ENCODE results near the gene C6orf89.

C6orf89 gene

DNA sequence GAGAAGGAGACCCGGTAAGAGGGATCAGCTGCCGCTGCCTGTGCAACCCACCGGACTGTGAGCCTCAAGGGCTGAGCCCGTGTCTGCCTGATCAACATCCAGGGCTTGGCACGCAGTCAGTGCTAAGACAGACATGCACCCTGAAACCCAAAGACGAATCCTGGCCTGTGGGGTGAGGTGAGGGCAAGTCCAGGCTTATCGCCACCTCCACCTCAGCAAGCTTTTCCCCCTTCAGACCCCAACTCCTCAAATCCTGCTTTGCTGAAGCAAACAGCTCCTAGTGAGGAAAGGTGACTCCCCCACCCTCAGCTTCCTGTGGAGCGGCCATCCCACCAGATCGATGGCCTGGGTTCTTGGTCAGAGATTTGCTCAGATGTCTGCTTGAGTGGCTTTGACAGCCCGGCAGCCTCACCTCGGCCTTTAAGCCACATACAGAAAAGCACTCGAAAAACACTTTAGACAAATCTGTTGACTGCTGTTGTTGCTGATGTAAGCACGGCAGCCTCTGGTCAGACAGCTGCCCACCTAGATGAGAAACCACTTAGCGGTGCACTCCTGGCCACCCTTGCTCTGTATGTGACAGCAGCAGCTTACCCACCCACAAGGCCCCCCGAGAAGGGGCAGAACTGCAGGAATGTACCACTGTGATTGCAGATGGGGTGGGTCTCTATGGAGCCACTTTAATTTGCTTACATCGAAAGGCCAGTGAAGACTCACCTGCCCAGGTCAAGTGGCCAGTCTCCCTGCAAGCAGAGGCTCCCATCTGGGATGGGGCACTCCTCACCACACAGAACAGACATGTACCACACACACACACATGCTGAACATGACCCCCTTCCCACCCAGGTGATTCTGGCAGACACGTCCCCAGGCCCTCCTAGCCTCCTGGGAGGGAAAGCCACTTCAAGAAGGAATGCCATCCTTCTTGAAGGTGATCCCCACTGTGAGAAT lies 85.4 kb downstream of the C6orf89 start:
- DNase-seq = no peak

DNA sequence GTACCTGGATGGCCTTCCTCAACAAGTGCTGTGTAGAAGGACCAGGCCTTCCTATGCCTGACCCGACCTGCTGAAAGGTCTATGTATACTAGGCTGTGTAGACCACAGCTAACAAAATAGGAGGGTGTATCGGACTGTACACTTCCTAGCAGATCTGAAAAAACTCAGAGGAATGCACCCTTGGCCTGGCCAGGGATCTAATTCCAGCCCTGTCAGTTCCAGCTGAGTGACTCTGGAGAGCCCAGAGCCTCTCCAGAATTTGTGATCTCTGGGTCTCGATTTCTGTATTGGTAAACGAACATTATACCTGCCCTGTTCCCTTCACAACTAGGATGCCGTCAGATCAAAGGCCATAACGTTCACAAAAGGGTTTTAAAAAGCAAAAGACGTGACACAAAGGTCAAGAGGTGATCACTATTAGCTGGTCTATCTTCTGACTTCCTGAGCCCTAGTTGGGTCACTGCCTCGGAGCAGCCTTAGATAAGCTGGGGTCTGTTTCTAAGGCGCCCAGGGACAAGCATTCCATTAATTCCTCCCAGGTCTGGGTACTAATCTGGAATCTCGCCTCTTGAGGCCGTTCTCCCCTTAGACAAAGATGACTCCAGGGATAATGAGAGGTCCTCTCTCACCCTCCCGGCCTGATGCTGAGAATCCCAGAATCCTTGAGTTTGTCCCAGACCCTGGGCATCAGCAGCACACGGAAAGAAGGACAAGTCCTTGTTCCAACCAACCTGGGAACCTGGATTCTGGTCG lies 86.3 kb downstream of the C6orf89 start:
- DNase-seq = no peak

DNA sequence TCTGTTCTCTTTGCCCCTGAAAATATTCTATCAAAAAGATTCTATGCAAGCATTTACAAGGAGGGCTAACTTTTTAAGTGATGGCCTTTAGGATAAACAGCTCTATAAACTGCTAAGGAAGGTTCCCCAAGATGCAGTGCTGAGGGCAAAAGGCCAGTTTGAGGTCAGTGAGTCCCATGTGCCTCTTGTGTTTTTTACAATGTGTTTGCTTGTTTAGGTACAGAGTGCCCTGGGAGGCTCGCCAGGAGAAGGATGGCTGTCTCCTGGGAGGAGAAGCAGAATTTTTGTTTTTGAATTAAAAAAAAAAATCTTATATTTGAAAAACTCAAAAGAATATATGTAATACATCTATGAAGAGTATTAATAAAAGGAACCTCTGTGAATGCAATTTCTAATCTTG lies 87.4 kb downstream of the C6orf89 start:
- no peak for DNase-seq

DNA sequence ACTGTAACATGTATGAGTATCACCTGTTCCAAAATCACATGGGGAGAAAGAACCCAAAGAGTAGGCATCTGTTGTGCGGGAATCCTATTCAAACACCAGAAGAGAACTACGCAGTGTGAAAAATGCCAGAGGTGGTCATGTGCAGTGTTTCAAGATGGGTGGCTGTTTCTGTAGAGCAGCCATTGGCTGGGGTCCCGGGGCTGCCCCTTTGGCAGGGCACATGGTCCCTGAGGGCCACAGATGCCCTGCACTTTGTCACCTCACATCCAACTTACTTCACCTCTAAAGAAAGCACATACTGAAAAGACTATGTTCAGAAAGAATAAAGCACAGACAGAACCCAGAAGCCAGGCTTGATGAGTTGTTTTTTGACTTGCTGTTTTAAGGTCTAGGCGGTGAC lies 87.9 kb downstream of the C6orf89 start:
- DNase-seq = no peak

GRCh38 chr6:36975231-36976006 lies 89.7 kb downstream of the C6orf89 start:
- DNase-seq = no peak

DNA sequence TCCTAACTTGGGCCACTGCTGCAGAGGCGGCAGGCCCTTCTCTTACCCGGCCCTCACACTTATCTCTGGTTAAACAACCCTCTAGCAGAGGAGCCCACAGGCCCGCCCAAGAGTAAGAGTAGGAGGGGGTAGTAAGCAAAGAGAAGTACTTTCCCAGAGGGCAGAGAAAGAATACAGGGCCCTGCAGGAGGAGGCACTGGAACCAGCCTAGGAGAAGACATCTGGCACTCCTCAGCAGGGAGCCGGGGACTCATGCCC lies 90.2 kb downstream of the C6orf89 start:
- DNase-seq = no peak

- no peak for DNase-seq
Observed at GRCh38 chr6:36976509-36976908, 90.8 kb downstream of the C6orf89 start.

GRCh38 chr6:36976931-36977330 lies 91.2 kb downstream of the C6orf89 start:
- DNase-seq = no peak

GRCh38 chr6:36977470-36977941 lies 91.8 kb downstream of the C6orf89 start:
- DNase-seq = no peak
